Common myeloid progenitor, CD34-positive (primary cell): ENCODE measurements around the gene KIRREL3.

ENCODE experiments used
- CTCF ChIA-PET: fragments of 350-600 bp; sonication (Branson Sonifier 250); formaldehyde crosslinking; loops from one replicate; lab custom pipeline; 2021; ENCODE audit warnings: antibody characterized with exemption; lab: Charles Lee
- POLR2A ChIA-PET: fragments of 350-600 bp; sonication (Branson Sonifier 250); formaldehyde crosslinking; loops from one replicate; lab custom pipeline; 2021; ENCODE audit warnings: antibody characterized with exemption; lab: Charles Lee
- DNase-seq, 3 donors: peaks; one replicate each; pipeline versions ENCODE4 v3.0.0 to v3.0.0-alpha.2; 2013
- H3K27ac ChIP-seq, 2 experiments: 1 replicate in 1 of 2; 2 replicates in 1 of 2; pipeline ENCODE4 v1.7.0; 2013; ENCODE audit warnings: inconsistent platforms in 2 of 2, low read length in 2 of 2, mild to moderate bottlenecking in 2 of 2, low read depth in 1 of 2, moderate library complexity in 1 of 2; ENCODE audit not compliant: severe bottlenecking in 2 of 2, insufficient read depth in 1 of 2, poor library complexity in 1 of 2
- H3K27me3 ChIP-seq, 5 experiments: replicated peaks in 2 of 5; 1 replicate in 3 of 5; 2 replicates in 2 of 5; pipeline versions ENCODE4 v1.6.1 to v1.7.0; 2013; ENCODE audit warnings: low read length in 4 of 5, mild to moderate bottlenecking in 2 of 5, moderate library complexity in 2 of 5, inconsistent platforms in 1 of 5; ENCODE audit not compliant: insufficient read depth in 5 of 5, control insufficient read depth in 4 of 5
- H3K36me3 ChIP-seq, 4 experiments: 1 replicate in 2 of 4; 2 replicates in 2 of 4; pipeline versions ENCODE4 v1.6.1 to v1.7.0; 2013; ENCODE audit warnings: low read length in 3 of 4, control low read depth in 1 of 4, mild to moderate bottlenecking in 1 of 4; ENCODE audit not compliant: control insufficient read depth in 4 of 4, insufficient read depth in 4 of 4
- H3K4me1 ChIP-seq, 4 experiments: 1 replicate in 3 of 4; 2 replicates in 1 of 4; pipeline versions ENCODE4 v1.6.1 to v1.7.1; 2013; ENCODE audit warnings: low read length in 3 of 4, mild to moderate bottlenecking in 3 of 4, control low read depth in 1 of 4, inconsistent platforms in 1 of 4, moderate library complexity in 1 of 4; ENCODE audit not compliant: control insufficient read depth in 4 of 4, insufficient read depth in 4 of 4; ENCODE audit errors: control extremely low read depth in 1 of 4
- H3K4me3 ChIP-seq, 7 experiments: 1 replicate in 4 of 7; 2 replicates in 3 of 7; pipeline versions ENCODE4 v1.5.1 to v1.7.0; 2013; ENCODE audit warnings: mild to moderate bottlenecking in 7 of 7, low read length in 6 of 7, moderate library complexity in 6 of 7, inconsistent platforms in 2 of 7, low read depth in 2 of 7, control low read depth in 1 of 7; ENCODE audit not compliant: insufficient read depth in 4 of 7, control insufficient read depth in 1 of 7; ENCODE audit errors: extremely low read depth in 1 of 7
- H3K9me3 ChIP-seq, 5 experiments: 1 replicate in 4 of 5; 2 replicates in 1 of 5; pipeline versions ENCODE4 v1.6.1 to v1.7.1; 2013; ENCODE audit warnings: low read length in 4 of 5, mild to moderate bottlenecking in 2 of 5, inconsistent platforms in 1 of 5, low read depth in 1 of 5, moderate library complexity in 1 of 5; ENCODE audit not compliant: control insufficient read depth in 4 of 5, insufficient read depth in 2 of 5; ENCODE audit errors: control extremely low read depth in 1 of 5
- WGBS: methylation state at CpG from one replicate; pipeline ENCODE4 v1.1.5; 2013; ENCODE audit not compliant: insufficient coverage; 5-methylcytosine and 5-hydroxymethylcytosine counted together

KIRREL3 gene

DNA sequence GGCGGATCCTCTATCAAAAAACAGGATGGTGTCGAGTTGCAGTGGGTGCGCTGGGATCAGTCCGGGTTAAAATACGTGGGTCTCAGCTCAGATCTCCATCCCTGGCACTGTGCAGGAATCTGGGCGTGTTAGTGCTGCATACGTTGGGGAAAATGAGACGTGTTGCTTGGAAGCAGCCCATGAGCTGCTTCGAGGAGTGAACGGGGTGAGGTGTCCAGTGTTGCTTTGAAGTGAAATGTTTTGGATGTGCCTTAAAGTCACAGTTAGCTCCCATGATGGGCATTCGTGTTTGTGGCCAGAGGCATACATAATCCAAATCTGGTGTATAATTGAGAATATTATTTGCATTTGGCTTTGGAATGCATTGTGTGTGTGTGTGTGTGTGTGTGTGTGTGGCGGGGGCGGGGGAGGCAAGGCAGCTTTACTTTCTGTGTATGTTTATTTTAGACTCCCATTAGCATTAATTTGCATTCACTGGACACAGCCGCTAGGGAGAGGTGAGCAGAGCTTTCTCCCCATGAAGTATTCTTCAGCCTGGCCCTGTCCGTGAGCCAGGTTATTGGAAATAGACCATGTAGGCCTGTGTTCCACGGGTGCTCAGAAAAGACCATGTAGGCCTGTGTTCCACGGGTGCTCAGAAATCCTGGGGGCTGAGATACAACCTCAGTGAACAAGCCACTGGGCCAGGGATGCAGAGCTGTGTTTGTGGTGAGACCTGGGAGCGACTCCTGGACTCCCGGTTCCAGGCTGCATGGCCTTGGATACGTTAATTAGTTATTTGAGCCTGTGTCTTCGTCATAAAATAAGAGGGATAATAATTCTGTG, 510.5 kb downstream of the KIRREL3 start:
- no peak for DNase-seq
- ChIA-PET POLR2A (no interaction called here), CTCF (interaction anchor here (2.4 kb wide), 1 partner anchor 10 kb away, joined by 15 read pairs; no protein-coding TSS in a partner anchor)
- Histone ChIP-seq H3K27ac (no peak overlapping the region), H3K9me3 (no peaks in the 10 kb centered on the region), H3K36me3 (no peaks in the 10 kb centered on the region), H3K27me3 (no peaks in the 10 kb centered on the region), H3K4me1 (peaks cover 0 to 4% (median under 1%) of the 10 kb centered on the region in 4 experiments), H3K4me3 (no peak overlapping the region)
- 97% methylated on average over 18 of the region's 21 CpGs for WGBS

DNA sequence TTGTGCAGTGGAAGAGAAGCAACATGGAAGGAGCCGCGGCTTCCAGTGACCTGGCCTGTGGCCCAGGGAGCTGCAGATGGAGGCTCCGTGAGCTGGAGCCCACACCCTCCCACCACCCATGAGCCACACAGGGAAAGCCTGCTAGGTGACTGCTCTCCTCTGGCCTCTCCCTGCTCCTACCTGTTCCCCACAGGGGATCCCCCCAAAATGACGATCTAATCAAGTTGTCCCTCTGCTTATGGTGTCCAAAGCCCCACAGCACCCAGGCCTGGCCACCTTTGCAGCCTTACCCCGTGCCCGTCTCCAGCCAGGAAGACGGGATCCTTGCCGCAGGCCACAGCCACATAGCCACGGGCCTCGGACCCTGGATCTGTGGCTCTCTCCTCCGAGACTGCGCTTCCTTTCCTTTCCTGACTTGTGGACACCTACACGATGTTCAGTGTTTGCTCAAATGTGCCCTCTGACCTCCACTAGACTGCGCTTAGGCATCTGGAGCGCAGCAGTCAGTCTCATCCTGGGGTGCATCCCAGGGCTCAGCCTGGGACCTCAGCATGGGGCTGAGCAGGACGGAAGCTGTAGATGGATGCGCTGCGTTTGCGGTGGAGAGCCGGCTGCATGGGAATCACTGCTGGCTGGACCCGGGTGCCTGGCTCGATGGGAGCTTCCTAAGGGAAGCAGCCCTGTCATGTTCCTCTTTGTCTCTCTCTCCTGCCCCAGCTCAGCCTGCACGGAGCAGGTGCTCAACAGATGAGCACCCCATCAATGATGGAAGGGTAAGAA, 511.8 kb downstream of the KIRREL3 start:
- POLR2A ChIA-PET: no interaction called here
- no peak for DNase-seq
- CTCF ChIA-PET: interaction anchor here (0.8 to 2.4 kb wide), 3 partner anchors 9 to 48 kb away, joined by 3 to 15 read pairs (median 3); no protein-coding TSS in a partner anchor
- H3K4me3 ChIP-seq: no peak overlapping the region
- H3K27ac ChIP-seq: no peak overlapping the region
- H3K9me3 ChIP-seq: no peaks in the 10 kb centered on the region
- 94% methylated on average over 20 of the region's 23 CpGs for WGBS
- no peaks in the 10 kb centered on the region for H3K36me3 ChIP-seq
- H3K4me1 ChIP-seq: peaks cover 0 to 12% (median 3%) of the 10 kb centered on the region in 4 experiments
- no peaks in the 10 kb centered on the region for H3K27me3 ChIP-seq

GRCh38 chr11:126487711-126488110, 512.9 kb downstream of the KIRREL3 start:
- H3K4me1 ChIP-seq: peaks cover 0 to 12% (median 3%) of the 10 kb centered on the region in 4 experiments
- no peaks in the 10 kb centered on the region for H3K27me3 ChIP-seq
- no peak overlapping the region for H3K27ac ChIP-seq
- WGBS: 98% methylated on average over 6 of the region's 8 CpGs
- no peaks in the 10 kb centered on the region for H3K9me3 ChIP-seq
- POLR2A ChIA-PET: no interaction called here
- H3K4me3 ChIP-seq: no peak overlapping the region
- CTCF ChIA-PET: interaction anchor here (0.8 to 1.1 kb wide), 2 partner anchors 16 to 47 kb away, joined by 3 read pairs; no protein-coding TSS in a partner anchor
- no peak for DNase-seq
- H3K36me3 ChIP-seq: no peaks in the 10 kb centered on the region

DNA sequence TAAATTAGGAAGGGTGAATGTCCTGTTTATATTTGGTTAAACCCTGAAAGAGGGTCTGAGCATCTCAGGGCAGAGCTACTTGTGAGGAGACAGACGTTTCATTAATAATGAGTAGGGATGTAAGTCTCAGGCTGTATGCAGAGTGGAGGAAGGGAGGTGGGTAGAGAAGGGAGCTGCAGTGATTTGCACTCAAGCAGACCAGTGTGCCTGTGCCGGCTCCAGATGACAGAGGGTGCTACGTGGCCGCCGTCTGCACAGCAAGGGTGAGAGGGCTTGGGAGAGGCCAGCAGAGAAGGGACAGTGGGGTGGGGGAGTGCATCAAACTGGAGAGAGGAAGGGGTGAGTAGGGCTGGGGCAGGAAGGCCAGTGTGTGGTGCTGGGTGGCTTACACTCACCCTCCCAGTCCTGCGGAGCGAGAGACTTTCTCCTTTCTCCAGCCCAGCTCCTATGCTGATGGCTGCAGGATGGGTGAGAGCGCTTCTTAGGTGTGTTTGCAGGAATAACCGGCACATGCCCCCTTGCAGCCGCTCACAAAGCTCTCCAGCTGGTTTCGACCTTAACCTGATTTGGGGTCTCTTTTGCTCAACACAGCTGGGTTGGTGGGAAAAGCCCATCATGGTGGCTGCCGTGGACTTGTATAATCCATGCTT, 514.5 kb downstream of the KIRREL3 start:
- CTCF ChIA-PET: interaction anchor here (1.1 to 2.5 kb wide), 4 partner anchors 17 to 175 kb away, joined by 3 to 8 read pairs (median 7); no protein-coding TSS in a partner anchor

GRCh38 chr11:126485021-126485792, 515.4 kb downstream of the KIRREL3 start:
- H3K27me3 ChIP-seq: no peaks in the 10 kb centered on the region
- no peak overlapping the region for H3K27ac ChIP-seq
- ChIA-PET POLR2A (interaction anchor here (0.7 kb wide), 1 partner anchor 65 kb away, joined by 3 read pairs; no protein-coding TSS in a partner anchor), CTCF (interaction anchor here (1.1 to 2.5 kb wide), 4 partner anchors 17 to 174 kb away, joined by 3 to 8 read pairs (median 7); no protein-coding TSS in a partner anchor)
- H3K9me3 ChIP-seq: no peaks in the 10 kb centered on the region
- WGBS: 74% methylated on average over 8 of the region's 10 CpGs
- H3K4me3 ChIP-seq: no peak overlapping the region
- peak in 2 of 3 donors; percentile 18 to 25 for DNase-seq
- H3K4me1 ChIP-seq: peaks cover 0 to 20% (median 8%) of the 10 kb centered on the region in 4 experiments
- no peaks in the 10 kb centered on the region for H3K36me3 ChIP-seq

More for the DNA sequence above, 514.5 kb downstream of the KIRREL3 start:
- POLR2A ChIA-PET: no interaction called here
- no peak for DNase-seq
- Histone ChIP-seq H3K4me3 (no peak overlapping the region), H3K4me1 (peaks cover 0 to 12% (median 3%) of the 10 kb centered on the region in 4 experiments), H3K9me3 (no peaks in the 10 kb centered on the region), H3K36me3 (no peaks in the 10 kb centered on the region), H3K27me3 (no peaks in the 10 kb centered on the region), H3K27ac (no peak overlapping the region)
- WGBS: 94% methylated on average over 11 of the region's 12 CpGs

DNA sequence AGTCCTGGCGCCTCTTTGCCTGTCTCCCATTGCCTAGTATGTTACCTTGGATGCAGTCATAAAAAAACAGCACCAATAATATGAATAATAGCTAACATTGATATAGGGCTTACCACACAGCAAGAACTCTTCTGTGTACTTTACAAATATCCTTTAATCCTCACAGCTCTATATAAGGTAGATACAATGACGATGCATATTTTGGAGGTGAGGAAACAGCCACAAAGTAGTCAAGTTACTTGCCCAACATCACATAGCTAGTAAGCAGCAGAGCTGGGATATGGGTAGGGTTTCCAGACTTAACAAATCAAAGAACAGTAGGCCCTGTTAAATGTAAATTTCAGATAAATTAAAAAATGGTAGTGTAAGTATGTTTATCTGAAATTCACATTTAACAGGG, 516.3 kb downstream of the KIRREL3 start:
- WGBS: no CpG with 5 or more reads among the region's 2 CpGs

More for the DNA sequence above, 516.3 kb downstream of the KIRREL3 start:
- ChIA-PET CTCF (interaction anchor here (1.0 to 2.5 kb wide), 4 partner anchors 16 to 53 kb away, joined by 3 to 8 read pairs (median 3); no protein-coding TSS in a partner anchor), POLR2A (no interaction called here)
- DNase-seq: peak in 1 of 3 donors; percentile 31
- no peak overlapping the region for H3K27ac ChIP-seq
- H3K27me3 ChIP-seq: no peaks in the 10 kb centered on the region
- no peaks in the 10 kb centered on the region for H3K36me3 ChIP-seq
- no peak overlapping the region for H3K4me3 ChIP-seq
- H3K9me3 ChIP-seq: no peaks in the 10 kb centered on the region
- peaks cover 0 to 29% (median 11%) of the 10 kb centered on the region in 4 experiments for H3K4me1 ChIP-seq
